ENCODE data around the gene ELAPOR1. TPM values are rescaled to one million over a fixed set of nuclear protein-coding genes. Genes with fewer than 3 reads are reported as not detected.

ELAPOR1 gene
- total and polyA plus RNA-seq, 4 donors = 0.13 to 0.42 (median 0.17) TPM; not detected in 1

- TF ChIP-seq HNF4G (IDR thresholded peaks at IDR 0.05) (no peak), REST (IDR thresholded peaks at IDR 0.05) (no peak), ATF3 (IDR thresholded peaks at IDR 0.05) (no peak), FOXA2 (IDR thresholded peaks at IDR 0.05) (no peak)
- Histone ChIP-seq H3K36me3 (ENCODE audit: control insufficient read depth in 4 of 4, insufficient read depth in 3 of 4, low read depth in 1 of 4, low read length in 3 of 4) (no peaks in the 10 kb centered on the region), H3K27ac (ENCODE audit: low read depth in 1 of 2, low read length in 2 of 2) (no peak overlapping the region), H3K4me3 (ENCODE audit: low read depth in 1 of 3, low read length in 3 of 3) (no peak overlapping the region), H3K9ac (ENCODE audit: low read depth in 1 of 2, low read length in 2 of 2) (no peak overlapping the region), H3K4me1 (ENCODE audit: control insufficient read depth in 4 of 4, insufficient read depth in 4 of 4, low read length in 3 of 4) (peaks cover 0 to 7% (median 3%) of the 10 kb centered on the region in 4 donors), H3K27me3 (ENCODE audit: control insufficient read depth in 4 of 4, insufficient read depth in 4 of 4, low read length in 3 of 4) (no peaks in the 10 kb centered on the region), H3K9me3 (ENCODE audit: control insufficient read depth in 4 of 4, low read length in 3 of 4) (no peaks in the 10 kb centered on the region)
- 73% methylated on average over 12 of the region's 12 CpGs for WGBS
- DNase-seq (ENCODE audit: low spot score) = no peak
Measured at GRCh38 chr1:109161858-109162606, 48.1 kb downstream of the ELAPOR1 start.

DNA sequence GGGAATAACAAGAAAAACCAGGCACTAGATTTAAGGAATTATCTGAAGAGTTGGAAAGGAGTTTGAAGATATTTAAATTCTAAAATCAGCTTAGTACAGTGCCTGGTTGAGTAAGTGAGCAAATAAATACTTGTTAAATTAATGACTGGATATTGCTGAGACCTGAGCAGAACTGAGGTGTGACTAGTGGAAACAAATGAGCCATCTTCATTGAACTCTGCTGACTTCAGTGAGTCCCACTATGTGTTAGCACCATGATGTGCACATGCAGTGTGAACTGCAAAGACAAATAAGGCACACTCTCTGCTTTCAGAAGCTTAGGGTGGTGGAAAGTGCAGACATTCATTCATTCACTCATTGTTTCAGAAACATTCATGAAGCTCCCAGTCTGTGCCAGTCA lies 48.7 kb downstream of the ELAPOR1 start:
- H3K9ac ChIP-seq (ENCODE audit: low read depth in 1 of 2, low read length in 2 of 2) = no peak overlapping the region
- no peak for DNase-seq (ENCODE audit: low spot score)

More for the DNA sequence above, 48.7 kb downstream of the ELAPOR1 start:
- Histone ChIP-seq H3K27me3 (ENCODE audit: control insufficient read depth in 4 of 4, insufficient read depth in 4 of 4, low read length in 3 of 4) (no peaks in the 10 kb centered on the region), H3K27ac (ENCODE audit: low read depth in 1 of 2, low read length in 2 of 2) (no peak overlapping the region), H3K36me3 (ENCODE audit: control insufficient read depth in 4 of 4, insufficient read depth in 3 of 4, low read depth in 1 of 4, low read length in 3 of 4) (no peaks in the 10 kb centered on the region), H3K4me3 (ENCODE audit: low read depth in 1 of 3, low read length in 3 of 3) (no peak overlapping the region), H3K4me1 (ENCODE audit: control insufficient read depth in 4 of 4, insufficient read depth in 4 of 4, low read length in 3 of 4) (peaks cover 0 to 7% (median 3%) of the 10 kb centered on the region in 4 donors), H3K9me3 (ENCODE audit: control insufficient read depth in 4 of 4, low read length in 3 of 4) (no peaks in the 10 kb centered on the region)
- no peak for TF ChIP-seq HNF4A (conservative IDR thresholded peaks at IDR 0.05)
- no peak for TF ChIP-seq YY1 (IDR thresholded peaks at IDR 0.05)
- no peak for TF ChIP-seq NR2F2 (IDR thresholded peaks at IDR 0.05)
- no peak for TF ChIP-seq ATF3 (IDR thresholded peaks at IDR 0.05)
- no peak for TF ChIP-seq HNF4G (IDR thresholded peaks at IDR 0.05)
- TF ChIP-seq RXRA (IDR thresholded peaks at IDR 0.05) = no peak
- TF ChIP-seq REST (IDR thresholded peaks at IDR 0.05) = no peak
- no peak for TF ChIP-seq SP1 (IDR thresholded peaks at IDR 0.05)
- no peak for TF ChIP-seq ZBTB33 (IDR thresholded peaks at IDR 0.05)
- no peak for TF ChIP-seq JUND (IDR thresholded peaks at IDR 0.05)
- no peak for TF ChIP-seq CTCF (IDR thresholded peaks at IDR 0.05; ENCODE audit: low read depth, low read length, missing input control)
- no peak for TF ChIP-seq GABPA (IDR thresholded peaks at IDR 0.05 in 1 of 2, conservative IDR thresholded peaks at IDR 0.05 in 1 of 2)

All from liver (tissue), 9 donors.